Breast epithelium (tissue), 3 donors: Measurements from ENCODE around the gene ADCY2.

ENCODE experiments used
- POLR2A ChIP-seq: fragments of 450-650 bp; IDR thresholded peaks from one replicate; pipeline ENCODE4 v1.6.1; 2016; ENCODE audit warnings: antibody characterized with exemption, mild to moderate bottlenecking, moderate library complexity
- TF ChIP-seq, protein P1 (sequence below), 3 donors: fragments of 450-650 bp; IDR thresholded peaks; one replicate each; pipeline ENCODE4 v1.5.1; 2016 to 2017; ENCODE audit warnings: antibody characterized with exemption in 3 of 3, mild to moderate bottlenecking in 3 of 3, moderate library complexity in 3 of 3

DNA sequence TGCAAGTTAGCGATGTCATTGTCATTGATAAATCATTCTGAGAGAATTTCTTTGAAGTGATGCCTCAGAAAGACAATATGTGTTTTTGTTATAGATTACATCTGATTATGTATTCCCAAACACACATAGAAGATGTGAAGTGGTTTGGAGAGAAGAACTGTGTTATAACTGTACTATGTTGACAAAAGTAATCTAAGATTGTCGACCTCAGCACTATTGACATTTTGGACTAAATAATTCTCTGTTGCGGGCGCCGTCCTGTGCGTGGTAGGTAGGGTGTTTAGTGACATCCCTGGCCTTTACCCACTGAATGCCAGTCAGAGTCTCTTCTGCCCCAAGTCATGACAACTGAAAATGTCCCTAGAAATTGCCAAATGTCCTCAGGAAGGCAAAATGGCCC is 377.2 kb downstream of the ADCY2 start:
- TF ChIP-seq, protein P1, sequence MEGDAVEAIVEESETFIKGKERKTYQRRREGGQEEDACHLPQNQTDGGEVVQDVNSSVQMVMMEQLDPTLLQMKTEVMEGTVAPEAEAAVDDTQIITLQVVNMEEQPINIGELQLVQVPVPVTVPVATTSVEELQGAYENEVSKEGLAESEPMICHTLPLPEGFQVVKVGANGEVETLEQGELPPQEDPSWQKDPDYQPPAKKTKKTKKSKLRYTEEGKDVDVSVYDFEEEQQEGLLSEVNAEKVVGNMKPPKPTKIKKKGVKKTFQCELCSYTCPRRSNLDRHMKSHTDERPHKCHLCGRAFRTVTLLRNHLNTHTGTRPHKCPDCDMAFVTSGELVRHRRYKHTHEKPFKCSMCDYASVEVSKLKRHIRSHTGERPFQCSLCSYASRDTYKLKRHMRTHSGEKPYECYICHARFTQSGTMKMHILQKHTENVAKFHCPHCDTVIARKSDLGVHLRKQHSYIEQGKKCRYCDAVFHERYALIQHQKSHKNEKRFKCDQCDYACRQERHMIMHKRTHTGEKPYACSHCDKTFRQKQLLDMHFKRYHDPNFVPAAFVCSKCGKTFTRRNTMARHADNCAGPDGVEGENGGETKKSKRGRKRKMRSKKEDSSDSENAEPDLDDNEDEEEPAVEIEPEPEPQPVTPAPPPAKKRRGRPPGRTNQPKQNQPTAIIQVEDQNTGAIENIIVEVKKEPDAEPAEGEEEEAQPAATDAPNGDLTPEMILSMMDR (IDR thresholded peaks at IDR 0.05), result no peak
- no peak for TF ChIP-seq POLR2A
